Skin epidermis (tissue), 12 donors: ENCODE measurements around the gene SEMA6D.

Experiments used
- H3K27ac ChIP-seq, 21 experiments: fragments of 200-600 bp; sonication (generic) in 11 of 21; one replicate each; pipeline ENCODE4 v1.5.0; 2020; ENCODE audit warnings: mild to moderate bottlenecking in 3 of 21, inconsistent platforms in 2 of 21, moderate library complexity in 2 of 21
- H3K4me3 ChIP-seq, 7 experiments: fragments of 200-600 bp; sonication (generic) in 2 of 7; one replicate each; pipeline ENCODE4 v1.5.0; 2020; ENCODE audit warnings: inconsistent platforms in 2 of 7, mild to moderate bottlenecking in 2 of 7, moderate library complexity in 1 of 7

SEMA6D gene, protein sequence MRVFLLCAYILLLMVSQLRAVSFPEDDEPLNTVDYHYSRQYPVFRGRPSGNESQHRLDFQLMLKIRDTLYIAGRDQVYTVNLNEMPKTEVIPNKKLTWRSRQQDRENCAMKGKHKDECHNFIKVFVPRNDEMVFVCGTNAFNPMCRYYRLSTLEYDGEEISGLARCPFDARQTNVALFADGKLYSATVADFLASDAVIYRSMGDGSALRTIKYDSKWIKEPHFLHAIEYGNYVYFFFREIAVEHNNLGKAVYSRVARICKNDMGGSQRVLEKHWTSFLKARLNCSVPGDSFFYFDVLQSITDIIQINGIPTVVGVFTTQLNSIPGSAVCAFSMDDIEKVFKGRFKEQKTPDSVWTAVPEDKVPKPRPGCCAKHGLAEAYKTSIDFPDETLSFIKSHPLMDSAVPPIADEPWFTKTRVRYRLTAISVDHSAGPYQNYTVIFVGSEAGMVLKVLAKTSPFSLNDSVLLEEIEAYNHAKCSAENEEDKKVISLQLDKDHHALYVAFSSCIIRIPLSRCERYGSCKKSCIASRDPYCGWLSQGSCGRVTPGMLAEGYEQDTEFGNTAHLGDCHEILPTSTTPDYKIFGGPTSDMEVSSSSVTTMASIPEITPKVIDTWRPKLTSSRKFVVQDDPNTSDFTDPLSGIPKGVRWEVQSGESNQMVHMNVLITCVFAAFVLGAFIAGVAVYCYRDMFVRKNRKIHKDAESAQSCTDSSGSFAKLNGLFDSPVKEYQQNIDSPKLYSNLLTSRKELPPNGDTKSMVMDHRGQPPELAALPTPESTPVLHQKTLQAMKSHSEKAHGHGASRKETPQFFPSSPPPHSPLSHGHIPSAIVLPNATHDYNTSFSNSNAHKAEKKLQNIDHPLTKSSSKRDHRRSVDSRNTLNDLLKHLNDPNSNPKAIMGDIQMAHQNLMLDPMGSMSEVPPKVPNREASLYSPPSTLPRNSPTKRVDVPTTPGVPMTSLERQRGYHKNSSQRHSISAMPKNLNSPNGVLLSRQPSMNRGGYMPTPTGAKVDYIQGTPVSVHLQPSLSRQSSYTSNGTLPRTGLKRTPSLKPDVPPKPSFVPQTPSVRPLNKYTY

DNA sequence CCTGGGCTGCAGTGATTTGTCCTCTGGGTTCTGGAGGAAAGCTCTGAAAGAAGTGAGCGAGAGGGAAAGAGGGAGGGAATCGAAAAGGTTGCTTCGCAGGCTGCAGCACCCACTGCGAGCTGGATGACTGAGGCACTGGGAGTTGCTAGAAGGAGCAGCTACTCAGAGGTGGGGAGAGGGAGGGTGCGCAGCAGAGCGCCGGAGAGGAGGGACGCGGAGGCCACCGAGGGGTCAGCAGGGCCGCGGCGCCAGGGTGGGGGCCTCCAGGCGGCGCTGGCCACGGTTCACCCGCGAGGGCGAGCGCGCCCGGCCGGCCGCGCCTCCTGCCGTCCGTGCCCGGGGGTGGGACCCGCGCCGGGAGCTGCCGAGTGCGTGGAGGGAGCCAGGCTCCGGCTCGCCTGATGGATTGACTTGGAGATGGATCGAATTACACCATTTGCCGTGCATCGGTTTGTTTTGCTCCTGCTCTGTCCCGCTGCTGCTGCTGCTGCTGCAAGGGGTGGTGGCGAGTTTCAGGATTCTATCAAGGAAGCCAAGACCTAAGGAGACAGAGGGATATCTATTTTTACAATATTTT is at the start of gene SEMA6D:
Gene SEMA6D (plus strand): TSS at position 470 of the 577 bp plus-strand sequence. CDS start 42,294 bp downstream, outside the sequence.
- peak within 1 kb of the TSS in 19 of 21 experiments; percentile 8 to 72 (median 45) for H3K27ac ChIP-seq
- H3K4me3 ChIP-seq: peak within 1 kb of the TSS; percentile 41 to 60 (median 46)

DNA sequence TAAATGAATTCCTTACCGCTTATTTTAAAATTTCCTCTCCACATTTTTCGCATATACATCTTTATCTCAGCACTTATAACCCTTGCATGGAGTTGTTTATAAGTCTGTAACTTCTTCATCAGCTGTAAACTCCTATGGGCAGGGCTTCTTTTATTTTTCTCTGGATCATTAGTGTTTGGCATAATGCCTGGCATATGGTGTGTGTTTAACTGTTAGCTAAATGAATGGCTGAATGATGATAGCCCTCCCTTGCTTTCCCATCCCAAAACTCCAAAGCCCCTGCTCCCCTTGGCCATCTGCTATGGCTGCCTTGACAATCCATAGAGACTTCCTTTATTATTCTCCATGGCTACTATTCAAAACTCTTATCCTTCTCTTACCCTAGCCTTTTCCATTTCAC is 48.1 kb upstream of the SEMA6D start:
- H3K27ac ChIP-seq: no peak overlapping the region
- no peak overlapping the region for H3K4me3 ChIP-seq

DNA sequence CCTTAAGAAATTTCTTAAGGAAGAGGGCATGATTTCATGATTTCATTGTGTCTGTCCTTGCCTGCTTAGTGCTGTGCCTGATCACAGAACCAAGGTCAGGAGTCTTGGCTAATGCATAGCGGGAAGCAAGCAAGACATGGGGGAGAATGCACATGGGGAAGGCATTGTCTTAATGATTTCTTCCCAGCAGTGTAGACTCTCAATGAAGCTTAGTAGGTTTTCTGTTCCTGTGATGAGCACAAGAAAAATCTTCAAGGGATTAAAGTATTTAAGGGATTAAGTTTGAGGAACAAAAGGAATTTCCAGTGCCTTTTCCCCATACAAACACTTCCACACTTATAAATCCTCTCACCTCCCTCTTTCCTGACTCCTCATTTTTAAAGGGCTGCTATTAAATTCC is 46.9 kb upstream of the SEMA6D start:
- H3K4me3 ChIP-seq: no peak overlapping the region
- H3K27ac ChIP-seq: no peak overlapping the region

DNA sequence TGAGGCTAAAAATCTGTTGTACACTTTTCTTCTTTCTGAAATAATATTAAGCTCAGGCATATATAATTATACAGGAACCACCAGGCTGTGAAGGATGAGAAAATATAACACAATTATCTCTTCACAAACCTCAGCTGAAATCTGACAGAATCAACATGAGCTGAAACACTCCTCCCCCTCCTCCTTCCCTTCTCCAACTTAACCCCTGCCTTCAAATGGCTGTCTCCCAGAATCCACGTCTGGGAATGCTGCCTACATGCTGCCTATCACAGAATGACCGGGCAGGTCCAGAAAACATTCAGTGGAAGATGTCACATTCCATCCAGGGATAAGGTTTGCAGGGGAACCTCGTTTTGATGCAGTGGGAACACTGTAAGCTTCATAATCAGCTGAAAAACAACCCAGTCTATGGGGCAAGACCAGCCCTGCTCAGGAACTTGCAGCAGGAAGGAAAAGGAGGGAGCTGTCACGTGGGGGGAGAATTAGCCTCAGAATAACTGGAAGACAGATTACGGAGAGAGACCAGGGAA is 44.0 kb upstream of the SEMA6D start:
- no peak overlapping the region for H3K4me3 ChIP-seq
- peak overlapping the region in 1 of 21 experiments; percentile 3 for H3K27ac ChIP-seq

DNA sequence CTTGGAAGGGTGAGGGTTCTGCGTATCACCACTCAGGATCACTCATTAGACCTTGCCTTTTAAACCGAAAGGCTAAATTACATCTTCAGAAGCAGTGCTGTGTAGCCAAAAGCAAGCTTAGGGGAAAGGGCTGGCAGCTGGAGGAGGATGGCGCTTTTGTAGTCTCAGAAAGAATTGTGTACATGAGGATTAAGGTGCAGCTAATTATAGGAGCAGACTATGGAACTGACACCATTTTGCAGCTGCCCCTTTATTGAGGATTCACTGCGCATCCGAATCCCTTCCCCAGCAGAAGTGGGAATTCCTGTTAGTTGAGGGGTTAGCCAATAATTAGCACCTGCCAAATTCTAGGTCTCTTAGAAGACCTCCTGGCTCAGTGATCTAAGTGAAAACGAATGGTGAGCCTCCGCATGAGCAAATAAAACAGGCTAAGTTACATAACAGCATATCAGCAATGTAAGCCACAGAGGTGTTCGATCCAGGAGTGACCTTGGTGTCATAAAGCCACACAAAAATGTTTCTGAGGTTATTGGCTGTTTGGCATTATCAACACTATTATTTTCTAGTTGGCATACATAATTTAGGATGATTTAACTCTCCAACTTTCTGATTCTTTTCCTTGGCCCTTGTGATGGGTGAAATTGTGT is 42.6 kb upstream of the SEMA6D start:
- Histone ChIP-seq H3K4me3 (no peak overlapping the region), H3K27ac (no peak overlapping the region)

DNA sequence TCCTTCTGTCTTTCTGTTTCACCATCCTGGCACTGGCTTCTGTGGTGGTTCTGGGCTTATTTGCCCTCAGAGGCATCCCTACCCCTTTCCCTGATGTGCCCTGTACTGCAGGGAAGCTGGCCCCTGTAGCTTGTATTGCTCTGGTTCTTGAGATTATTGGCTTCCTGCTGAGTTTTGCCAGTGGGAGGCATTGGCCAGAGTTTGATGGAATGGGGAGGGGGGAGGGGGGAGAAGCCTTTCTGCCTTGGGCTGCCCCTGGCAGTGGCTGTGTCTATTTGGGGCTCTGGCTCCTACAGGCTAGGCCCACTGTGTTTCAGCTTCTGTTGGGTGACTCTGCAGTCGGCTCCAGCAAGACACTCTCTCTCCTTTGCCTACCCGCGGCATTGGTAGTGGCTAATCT is 41.6 kb upstream of the SEMA6D start:
- Histone ChIP-seq H3K27ac (no peak overlapping the region), H3K4me3 (no peak overlapping the region)

DNA sequence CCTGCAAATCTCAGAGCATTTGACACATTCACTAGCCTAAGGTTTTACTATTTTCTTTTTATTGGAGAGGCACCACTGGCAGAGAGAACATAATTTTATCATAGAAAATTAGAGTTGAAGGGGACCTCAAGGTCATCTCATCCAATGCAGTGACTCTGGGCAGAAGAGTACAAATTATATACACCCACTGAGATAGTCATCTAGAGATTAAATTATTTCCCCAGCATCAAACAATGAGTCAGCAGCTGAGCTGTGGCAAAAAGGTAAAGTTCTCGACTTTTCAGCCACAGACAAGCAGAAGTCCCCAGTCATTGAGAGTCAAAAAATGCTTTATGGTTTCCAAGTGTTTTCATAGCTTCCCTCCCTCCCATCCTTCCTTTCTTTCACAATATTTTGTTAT is 39.3 kb upstream of the SEMA6D start:
- Histone ChIP-seq H3K4me3 (no peak overlapping the region), H3K27ac (no peak overlapping the region)

DNA sequence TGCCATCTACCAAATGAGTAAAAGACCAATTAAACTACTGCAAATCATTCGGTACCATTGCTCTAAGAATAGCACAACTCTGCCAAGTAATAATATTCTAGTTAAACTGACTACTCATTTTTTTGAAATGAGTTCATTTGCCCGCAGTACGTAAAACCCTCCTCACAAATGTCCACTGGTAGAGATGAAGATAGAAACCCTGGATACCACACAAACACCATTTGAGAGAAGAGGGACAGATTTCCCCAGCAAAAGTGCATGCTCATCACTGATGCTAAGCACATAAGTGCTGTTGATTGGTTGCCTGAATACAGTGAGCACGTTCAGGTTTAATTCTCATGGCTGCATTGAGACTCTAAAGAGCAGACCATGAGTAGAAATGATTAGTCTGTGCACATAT is 34.6 kb upstream of the SEMA6D start:
- H3K4me3 ChIP-seq: no peak overlapping the region
- H3K27ac ChIP-seq: no peak overlapping the region

DNA sequence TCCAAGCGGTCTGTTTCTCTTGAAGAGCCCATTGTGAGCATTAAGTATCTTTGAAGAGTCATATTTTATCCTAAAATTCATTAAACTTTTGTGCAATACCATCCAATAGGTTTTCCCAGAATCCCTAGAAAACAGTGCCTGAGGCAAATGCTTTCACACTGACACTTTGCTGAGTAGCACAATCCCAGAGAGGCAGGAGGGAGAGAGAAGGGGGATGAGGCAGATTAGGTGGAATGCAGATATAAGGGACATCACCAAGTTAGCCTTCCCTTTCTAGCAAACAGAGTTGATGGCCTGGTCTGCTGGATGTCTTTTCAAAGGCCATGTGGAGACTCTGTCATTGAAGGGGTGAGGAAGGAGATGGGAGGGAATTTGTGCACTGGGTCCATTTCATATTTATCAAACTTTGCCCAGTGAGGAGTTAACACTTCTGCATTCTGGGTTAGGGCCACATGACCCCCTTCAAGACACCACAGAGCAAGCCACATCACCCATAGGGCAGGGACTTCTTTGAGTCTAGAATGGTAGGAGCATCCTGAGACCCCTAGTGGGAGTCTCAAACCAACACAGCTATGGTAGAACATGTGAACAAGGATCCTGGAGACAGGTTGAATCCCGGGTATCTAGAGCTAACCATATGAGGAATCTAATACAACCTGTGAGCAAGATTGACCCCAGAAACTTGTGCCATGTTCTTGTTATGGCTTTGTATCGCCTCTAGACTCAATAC is 32.0 kb upstream of the SEMA6D start:
- H3K4me3 ChIP-seq: no peak overlapping the region
- H3K27ac ChIP-seq: no peak overlapping the region

DNA sequence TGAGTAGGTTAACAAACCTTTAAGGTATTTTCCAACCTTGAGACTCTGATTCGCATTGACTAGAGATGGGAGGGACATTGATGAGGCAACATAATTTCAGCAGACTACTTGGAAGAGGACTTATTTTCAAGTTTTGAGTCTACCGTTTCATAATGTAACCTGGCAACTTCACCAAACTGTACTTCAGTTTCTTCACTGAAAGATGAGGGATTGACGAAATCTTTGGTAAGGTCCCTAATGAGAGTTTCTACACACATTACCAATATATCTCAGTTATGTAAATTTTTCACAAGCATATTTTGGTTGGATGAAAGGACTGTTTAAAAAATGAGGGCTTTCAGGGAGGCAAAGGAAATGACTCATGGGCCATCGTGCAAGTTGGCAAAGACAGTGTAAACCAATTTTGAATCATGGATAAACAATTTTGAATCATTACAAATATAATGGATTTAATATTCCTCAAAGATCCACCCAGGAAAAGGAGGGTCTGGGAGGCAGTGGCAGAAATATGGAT is 28.7 kb upstream of the SEMA6D start:
- no peak overlapping the region for H3K27ac ChIP-seq
- no peak overlapping the region for H3K4me3 ChIP-seq

DNA sequence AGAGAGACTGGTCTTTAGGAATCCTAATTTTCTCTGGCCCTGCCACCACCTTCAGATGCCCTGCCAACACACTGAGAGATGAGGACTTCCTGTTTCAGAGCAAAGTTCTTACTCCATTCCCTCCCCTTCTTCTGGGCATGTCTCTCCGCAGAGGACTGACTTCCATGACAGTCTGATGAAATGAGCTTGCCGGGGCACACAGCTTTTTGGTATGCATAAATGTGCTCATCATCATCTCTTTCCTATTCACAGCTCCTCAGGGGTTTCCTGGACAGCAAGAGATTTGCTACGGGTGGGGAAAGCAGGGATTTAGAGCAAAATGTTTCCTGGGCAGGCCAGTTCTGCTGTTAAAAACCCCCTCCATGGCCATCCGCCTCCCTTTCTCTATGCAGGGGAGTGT is 27.6 kb upstream of the SEMA6D start:
- Histone ChIP-seq H3K4me3 (no peak overlapping the region), H3K27ac (no peak overlapping the region)

DNA sequence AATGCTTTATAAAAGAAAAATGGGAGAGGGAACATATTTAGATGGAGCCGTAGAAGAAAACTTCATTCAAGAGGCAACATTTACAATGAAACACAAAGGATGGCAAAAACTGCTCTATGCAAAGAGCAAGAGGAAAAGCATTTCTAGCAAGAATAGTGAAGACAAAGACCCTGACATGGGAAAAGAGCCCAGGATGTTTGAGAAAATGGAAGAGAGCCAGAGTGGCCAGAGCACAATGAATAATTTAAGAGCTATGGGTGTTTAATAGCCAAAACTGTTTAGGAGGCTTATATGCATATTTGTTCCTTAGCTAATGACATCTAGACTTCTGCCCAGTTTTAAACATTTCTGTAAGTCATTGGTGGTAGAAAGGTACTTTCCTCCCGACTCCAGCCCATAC is 25.4 kb upstream of the SEMA6D start:
- Histone ChIP-seq H3K4me3 (no peak overlapping the region), H3K27ac (no peak overlapping the region)

DNA sequence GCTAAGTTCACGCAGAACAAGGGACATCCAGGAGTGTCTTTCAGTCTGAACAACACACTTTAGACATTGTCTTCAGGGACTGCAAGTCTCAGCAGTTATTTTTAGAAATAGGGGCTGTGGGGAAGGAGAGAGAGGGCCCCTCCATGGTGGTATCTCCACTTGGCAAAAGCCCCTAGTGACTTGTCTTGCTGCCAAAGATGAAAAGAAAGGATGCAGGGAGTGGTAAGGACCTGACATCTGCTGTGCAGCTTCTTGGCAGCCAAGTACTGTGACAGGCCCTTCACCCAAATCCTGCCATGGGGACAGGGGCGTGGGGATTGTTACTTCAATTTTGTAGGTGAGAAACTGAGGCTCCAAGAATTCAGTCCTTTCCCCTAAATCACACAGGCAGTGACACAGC is 21.0 kb upstream of the SEMA6D start:
- Histone ChIP-seq H3K27ac (no peak overlapping the region), H3K4me3 (no peak overlapping the region)

DNA sequence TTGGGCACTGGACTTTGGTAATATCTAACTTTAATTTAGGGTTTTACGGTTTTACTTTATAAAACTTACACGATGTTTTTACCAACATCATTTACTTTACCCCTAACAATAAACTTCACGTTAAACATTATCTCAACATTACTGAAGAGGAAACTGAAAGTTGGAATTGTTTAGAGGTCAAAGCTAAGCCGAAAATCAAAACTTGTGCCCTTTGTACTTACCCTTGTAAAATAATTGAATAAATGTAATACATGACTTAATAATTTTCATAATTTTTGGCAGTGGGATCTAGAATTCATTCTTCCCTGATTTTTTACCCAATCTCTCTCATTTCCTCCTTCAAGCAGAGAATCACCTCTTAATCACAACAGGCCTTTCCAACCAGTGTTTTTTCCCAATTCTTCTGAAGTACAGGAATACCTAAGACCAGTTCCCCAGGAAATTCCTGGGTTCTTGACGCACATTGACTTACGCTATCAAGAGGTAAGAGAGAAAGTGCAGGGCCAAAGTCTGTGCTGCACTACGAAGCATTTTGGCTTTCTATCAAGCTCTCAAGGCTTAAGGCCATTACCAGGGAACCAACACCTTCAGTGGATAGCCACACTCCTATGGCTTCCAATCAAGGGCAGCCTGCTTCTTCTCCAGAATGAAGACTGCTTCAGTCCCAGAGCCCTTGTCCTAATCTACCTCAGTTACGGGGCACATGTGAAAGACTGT is 11.9 kb upstream of the SEMA6D start:
- Histone ChIP-seq H3K27ac (no peak overlapping the region), H3K4me3 (no peak overlapping the region)

DNA sequence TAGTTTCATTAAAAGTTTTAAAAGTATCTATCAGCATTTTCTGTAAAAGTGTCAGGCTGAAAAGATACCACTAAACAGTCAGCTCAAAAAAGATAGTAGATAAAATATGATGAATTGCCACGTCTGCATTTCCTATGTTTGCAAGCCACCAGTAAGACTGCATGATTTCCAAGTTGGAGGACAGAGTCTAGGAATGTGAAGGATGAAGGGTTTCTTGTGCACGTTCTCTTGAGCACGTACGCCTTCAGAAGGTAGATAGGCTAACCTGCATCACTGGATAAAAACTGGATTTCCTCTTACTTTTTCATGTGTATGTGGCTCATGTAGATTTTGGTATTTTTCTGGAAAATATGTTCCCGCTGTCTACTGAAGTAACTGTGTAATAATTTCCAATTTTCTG is 9.9 kb upstream of the SEMA6D start:
- Histone ChIP-seq H3K27ac (no peak overlapping the region), H3K4me3 (no peak overlapping the region)

DNA sequence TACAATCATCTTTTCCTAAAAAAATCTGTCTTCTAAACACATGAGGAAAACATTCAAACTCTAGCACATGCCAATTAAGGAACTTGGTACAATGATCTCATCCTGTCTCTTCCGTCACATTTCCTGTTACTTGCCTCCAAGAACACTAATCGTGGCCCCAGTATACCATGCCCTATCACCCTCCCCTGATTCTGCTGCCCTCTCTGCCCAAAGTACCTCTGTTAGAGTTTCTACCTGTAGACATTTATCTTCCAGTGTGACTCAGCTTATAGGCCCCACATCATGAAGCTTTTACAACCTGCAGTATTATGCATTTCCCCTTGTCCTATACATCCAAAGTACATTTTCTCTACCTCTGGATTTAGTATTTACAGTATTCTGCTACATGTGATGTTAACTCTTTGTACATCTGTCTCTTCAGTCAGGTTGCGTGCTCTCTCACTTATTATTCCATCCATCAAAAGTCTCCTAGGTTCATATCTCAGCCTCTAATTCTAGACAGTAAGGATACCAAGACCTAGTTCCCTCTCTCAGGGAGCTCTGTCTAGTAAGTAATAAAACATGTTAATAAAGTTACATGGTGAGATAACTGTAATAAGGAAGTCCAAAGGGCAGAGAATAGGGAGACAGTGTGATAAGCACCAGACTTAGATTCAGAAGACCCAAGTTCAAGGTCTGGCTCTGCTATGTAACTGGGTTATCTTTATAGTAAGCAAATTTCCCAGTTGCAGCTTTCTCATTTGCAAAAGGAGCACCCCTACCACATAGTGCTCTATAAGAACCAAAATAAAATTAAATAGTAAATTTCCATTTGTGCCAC is 8.9 kb upstream of the SEMA6D start:
- H3K4me3 ChIP-seq: no peak overlapping the region
- no peak overlapping the region for H3K27ac ChIP-seq

DNA sequence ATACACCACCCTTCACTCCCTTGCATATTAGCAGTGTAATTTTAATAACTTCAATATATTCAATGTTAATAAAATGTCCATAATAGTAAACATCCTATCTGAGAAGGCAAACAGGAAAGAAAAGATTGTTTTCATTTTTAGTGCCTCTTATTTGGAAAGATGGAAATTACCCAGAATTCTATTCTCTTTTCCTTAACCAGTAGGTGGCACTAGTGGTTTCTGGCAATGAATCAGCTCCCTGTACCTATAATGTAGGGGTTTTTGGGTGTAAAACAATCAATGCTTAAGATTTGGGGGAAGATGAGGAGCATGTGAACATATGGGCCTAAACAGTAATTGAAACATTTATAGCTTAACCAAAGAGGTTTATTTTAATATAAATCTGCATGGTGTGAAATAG is 5.7 kb upstream of the SEMA6D start:
- Histone ChIP-seq H3K4me3 (no peak overlapping the region), H3K27ac (no peak overlapping the region)
